ENCODE data around the gene CERKL.

Gene CERKL

GRCh38 chr2:181649436-181649979, 7.4 kb downstream of the CERKL start:
- Histone ChIP-seq H3K36me3 (ENCODE audit: control insufficient read depth in 2 of 2, insufficient read depth in 2 of 2, low read length in 2 of 2) (no peaks in the 10 kb centered on the region), H3K27ac (ENCODE audit: low read length) (no peak overlapping the region), H3K9me3 (ENCODE audit: control insufficient read depth in 2 of 2, low read length in 2 of 2) (no peaks in the 10 kb centered on the region), H3K4me1 (ENCODE audit: control insufficient read depth, insufficient read depth, low read length) (no peaks in the 10 kb centered on the region), H3K4me3 (ENCODE audit: low read length in 2 of 2) (no peak overlapping the region), H3K27me3 (ENCODE audit: control insufficient read depth in 1 of 2, insufficient read depth in 2 of 2, low read length in 2 of 2) (no peaks in the 10 kb centered on the region), H3K9ac (ENCODE audit: low read length in 2 of 2) (no peak overlapping the region)

DNA sequence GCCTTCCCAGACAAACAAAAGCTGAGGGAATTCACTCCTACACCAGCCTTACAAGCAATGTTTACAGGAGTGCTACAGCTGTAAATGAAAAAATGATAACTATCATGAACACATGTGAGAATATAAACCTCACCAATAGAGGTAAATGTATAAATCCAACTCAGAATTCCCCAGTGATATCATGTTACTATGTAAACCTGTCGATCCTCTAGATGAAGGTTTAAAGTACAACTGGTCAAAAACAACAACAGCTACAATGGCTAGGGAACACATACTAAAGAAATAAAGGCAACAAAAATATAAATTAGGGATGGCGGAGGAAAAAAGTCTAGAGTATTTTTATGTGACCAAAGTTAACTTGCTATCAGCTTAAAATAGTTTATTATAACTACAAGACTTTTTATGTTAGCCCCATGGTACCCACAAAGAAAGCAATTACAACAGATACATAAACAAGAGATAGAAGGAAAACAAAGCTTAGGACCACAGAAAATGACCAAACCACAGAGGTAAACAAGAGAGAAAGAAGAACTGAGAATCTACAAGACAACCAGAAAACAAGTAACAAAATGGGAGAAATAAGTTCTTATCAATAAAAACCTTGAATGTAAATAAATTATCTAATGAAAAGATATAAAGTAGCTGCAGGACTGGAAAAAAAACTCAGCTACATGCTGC, 8.3 kb downstream of the CERKL start:
- Histone ChIP-seq H3K27ac (ENCODE audit: low read length) (no peak overlapping the region), H3K9me3 (ENCODE audit: control insufficient read depth in 2 of 2, low read length in 2 of 2) (no peaks in the 10 kb centered on the region), H3K4me3 (ENCODE audit: low read length in 2 of 2) (no peak overlapping the region), H3K36me3 (ENCODE audit: control insufficient read depth in 2 of 2, insufficient read depth in 2 of 2, low read length in 2 of 2) (no peaks in the 10 kb centered on the region), H3K27me3 (ENCODE audit: control insufficient read depth in 1 of 2, insufficient read depth in 2 of 2, low read length in 2 of 2) (no peaks in the 10 kb centered on the region), H3K4me1 (ENCODE audit: control insufficient read depth, insufficient read depth, low read length) (no peaks in the 10 kb centered on the region), H3K9ac (ENCODE audit: low read length in 2 of 2) (no peak overlapping the region)

- no peak overlapping the region for H3K4me3 ChIP-seq (ENCODE audit: low read length in 2 of 2)
- no peak overlapping the region for H3K9ac ChIP-seq (ENCODE audit: low read length in 2 of 2)
- H3K9me3 ChIP-seq (ENCODE audit: control insufficient read depth in 2 of 2, low read length in 2 of 2): no peaks in the 10 kb centered on the region
- H3K36me3 ChIP-seq (ENCODE audit: control insufficient read depth in 2 of 2, insufficient read depth in 2 of 2, low read length in 2 of 2): no peaks in the 10 kb centered on the region
- H3K4me1 ChIP-seq (ENCODE audit: control insufficient read depth, insufficient read depth, low read length): no peaks in the 10 kb centered on the region
- no peak overlapping the region for H3K27ac ChIP-seq (ENCODE audit: low read length)
- no peaks in the 10 kb centered on the region for H3K27me3 ChIP-seq (ENCODE audit: control insufficient read depth in 1 of 2, insufficient read depth in 2 of 2, low read length in 2 of 2)
Measured at GRCh38 chr2:181646415-181646987, 10.4 kb downstream of the CERKL start.

DNA sequence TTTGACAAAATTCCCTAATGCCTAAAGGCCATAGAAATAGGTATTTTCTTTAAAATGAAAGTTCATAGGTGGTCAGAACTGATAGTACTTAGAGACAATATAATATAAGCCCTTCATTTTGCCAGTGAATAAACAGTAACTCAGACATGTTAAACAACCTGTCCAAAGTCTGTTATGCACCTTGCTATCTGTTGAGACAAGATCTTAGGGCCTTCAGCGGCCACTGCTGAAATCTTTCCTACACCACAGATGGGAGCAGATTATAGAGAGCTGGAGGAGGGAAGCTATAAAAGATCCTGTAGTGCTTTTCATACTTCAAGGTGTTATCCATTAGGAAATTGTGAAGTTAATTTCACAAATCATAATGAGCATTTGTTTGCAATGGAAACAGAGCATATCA, 13.8 kb downstream of the CERKL start:
- Histone ChIP-seq H3K4me3 (ENCODE audit: low read length in 2 of 2) (no peak overlapping the region), H3K27me3 (ENCODE audit: control insufficient read depth in 1 of 2, insufficient read depth in 2 of 2, low read length in 2 of 2) (no peaks in the 10 kb centered on the region), H3K4me1 (ENCODE audit: control insufficient read depth, insufficient read depth, low read length) (no peaks in the 10 kb centered on the region), H3K27ac (ENCODE audit: low read length) (no peak overlapping the region), H3K9me3 (ENCODE audit: control insufficient read depth in 2 of 2, low read length in 2 of 2) (no peaks in the 10 kb centered on the region), H3K36me3 (ENCODE audit: control insufficient read depth in 2 of 2, insufficient read depth in 2 of 2, low read length in 2 of 2) (no peaks in the 10 kb centered on the region), H3K9ac (ENCODE audit: low read length in 2 of 2) (no peak overlapping the region)

GRCh38 chr2:181642086-181642485, 14.8 kb downstream of the CERKL start:
- Histone ChIP-seq H3K4me3 (ENCODE audit: low read length in 2 of 2) (no peak overlapping the region), H3K9ac (ENCODE audit: low read length in 2 of 2) (no peak overlapping the region), H3K27me3 (ENCODE audit: control insufficient read depth in 1 of 2, insufficient read depth in 2 of 2, low read length in 2 of 2) (no peaks in the 10 kb centered on the region), H3K4me1 (ENCODE audit: control insufficient read depth, insufficient read depth, low read length) (no peaks in the 10 kb centered on the region), H3K27ac (ENCODE audit: low read length) (no peak overlapping the region), H3K9me3 (ENCODE audit: control insufficient read depth in 2 of 2, low read length in 2 of 2) (no peaks in the 10 kb centered on the region), H3K36me3 (ENCODE audit: control insufficient read depth in 2 of 2, insufficient read depth in 2 of 2, low read length in 2 of 2) (no peaks in the 10 kb centered on the region)

DNA sequence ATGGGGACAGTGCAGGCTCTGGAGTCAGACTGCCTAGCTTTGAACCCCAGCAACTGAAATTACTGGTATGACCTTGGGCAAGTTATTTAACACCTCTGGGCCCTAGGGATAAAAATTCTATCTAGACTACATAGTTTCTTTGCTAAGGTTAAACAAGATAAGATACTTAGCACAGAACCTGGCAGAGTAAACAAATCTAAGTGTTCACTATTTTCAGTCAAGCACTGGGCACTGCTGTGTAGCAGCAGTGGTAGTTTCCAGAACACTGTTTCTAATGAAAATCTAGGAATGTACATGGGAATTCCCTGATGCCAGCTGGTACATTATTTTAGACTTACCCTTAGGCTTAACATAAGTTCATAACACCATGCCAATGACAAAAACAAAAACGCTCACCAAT, 17.2 kb downstream of the CERKL start:
- no peaks in the 10 kb centered on the region for H3K36me3 ChIP-seq (ENCODE audit: control insufficient read depth in 2 of 2, insufficient read depth in 2 of 2, low read length in 2 of 2)
- no peak overlapping the region for H3K27ac ChIP-seq (ENCODE audit: low read length)
- H3K9me3 ChIP-seq (ENCODE audit: control insufficient read depth in 2 of 2, low read length in 2 of 2): no peaks in the 10 kb centered on the region
- H3K27me3 ChIP-seq (ENCODE audit: control insufficient read depth in 1 of 2, insufficient read depth in 2 of 2, low read length in 2 of 2): no peaks in the 10 kb centered on the region
- H3K9ac ChIP-seq (ENCODE audit: low read length in 2 of 2): no peak overlapping the region
- no peak overlapping the region for H3K4me3 ChIP-seq (ENCODE audit: low read length in 2 of 2)
- H3K4me1 ChIP-seq (ENCODE audit: control insufficient read depth, insufficient read depth, low read length): no peaks in the 10 kb centered on the region

DNA sequence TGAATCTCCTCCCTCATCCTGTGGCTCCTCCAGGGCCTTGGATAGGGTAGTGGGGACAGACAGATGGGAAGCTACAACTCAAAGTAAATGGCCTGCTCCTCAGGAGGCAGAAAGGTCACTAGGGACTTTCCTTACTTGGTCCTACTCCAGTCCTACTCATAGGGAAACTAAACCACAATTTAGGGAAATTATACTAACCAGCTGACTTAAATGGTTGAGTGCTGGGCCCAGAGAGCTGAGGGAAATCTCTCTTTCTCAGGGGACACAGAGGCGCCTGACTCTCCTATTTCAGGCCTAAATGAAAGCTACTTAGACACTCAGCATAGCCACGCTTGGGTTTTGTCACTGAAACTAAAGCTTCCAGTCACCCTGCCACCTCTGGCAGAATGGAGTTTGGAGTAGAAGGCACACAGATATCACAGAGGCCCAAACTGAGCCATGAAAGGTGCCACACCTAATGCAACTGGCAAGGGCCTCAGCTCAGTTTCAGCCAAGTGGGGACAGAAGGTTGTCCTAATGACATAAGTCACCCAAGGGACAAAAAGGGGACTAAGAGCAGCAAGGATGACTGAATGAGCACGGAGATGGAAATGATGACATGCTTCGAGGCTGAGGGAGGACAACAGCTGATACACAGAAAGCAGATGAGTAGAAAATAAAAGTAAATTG, 24.0 kb downstream of the CERKL start:
- H3K9me3 ChIP-seq (ENCODE audit: control insufficient read depth in 2 of 2, low read length in 2 of 2): no peaks in the 10 kb centered on the region
- H3K9ac ChIP-seq (ENCODE audit: low read length in 2 of 2): no peak overlapping the region
- H3K4me3 ChIP-seq (ENCODE audit: low read length in 2 of 2): no peak overlapping the region
- no peaks in the 10 kb centered on the region for H3K27me3 ChIP-seq (ENCODE audit: control insufficient read depth in 1 of 2, insufficient read depth in 2 of 2, low read length in 2 of 2)
- no peaks in the 10 kb centered on the region for H3K36me3 ChIP-seq (ENCODE audit: control insufficient read depth in 2 of 2, insufficient read depth in 2 of 2, low read length in 2 of 2)
- no peaks in the 10 kb centered on the region for H3K4me1 ChIP-seq (ENCODE audit: control insufficient read depth, insufficient read depth, low read length)
- H3K27ac ChIP-seq (ENCODE audit: low read length): no peak overlapping the region

GRCh38 chr2:181628590-181629585, 28.0 kb downstream of the CERKL start:
- Histone ChIP-seq H3K36me3 (ENCODE audit: control insufficient read depth in 2 of 2, insufficient read depth in 2 of 2, low read length in 2 of 2) (no peaks in the 10 kb centered on the region), H3K27me3 (ENCODE audit: control insufficient read depth in 1 of 2, insufficient read depth in 2 of 2, low read length in 2 of 2) (no peaks in the 10 kb centered on the region), H3K4me3 (ENCODE audit: low read length in 2 of 2) (no peak overlapping the region), H3K27ac (ENCODE audit: low read length) (no peak overlapping the region), H3K4me1 (ENCODE audit: control insufficient read depth, insufficient read depth, low read length) (no peaks in the 10 kb centered on the region), H3K9ac (ENCODE audit: low read length in 2 of 2) (no peak overlapping the region), H3K9me3 (ENCODE audit: control insufficient read depth in 2 of 2, low read length in 2 of 2) (no peaks in the 10 kb centered on the region)

DNA sequence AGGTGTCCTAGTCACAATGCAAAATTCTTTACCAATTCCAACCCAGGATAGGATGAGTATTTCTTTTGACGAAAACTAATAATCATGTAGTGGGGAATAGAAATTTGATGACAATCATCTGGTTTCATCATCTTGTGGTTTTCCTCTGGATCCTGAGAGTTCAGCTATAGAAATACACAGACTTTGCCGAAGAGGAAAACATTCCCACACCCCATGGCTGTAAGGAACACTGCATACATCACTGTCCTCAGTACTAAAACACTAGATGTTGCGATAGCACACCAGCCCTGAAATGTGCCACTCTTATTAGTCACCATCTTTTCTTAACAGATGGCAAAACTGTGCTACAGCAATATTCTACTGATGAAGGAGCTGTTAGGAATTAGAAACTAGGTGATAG, 29.4 kb downstream of the CERKL start:
- no peak overlapping the region for H3K27ac ChIP-seq (ENCODE audit: low read length)
- no peak overlapping the region for H3K4me3 ChIP-seq (ENCODE audit: low read length in 2 of 2)
- no peaks in the 10 kb centered on the region for H3K4me1 ChIP-seq (ENCODE audit: control insufficient read depth, insufficient read depth, low read length)
- H3K36me3 ChIP-seq (ENCODE audit: control insufficient read depth in 2 of 2, insufficient read depth in 2 of 2, low read length in 2 of 2): no peaks in the 10 kb centered on the region
- no peaks in the 10 kb centered on the region for H3K27me3 ChIP-seq (ENCODE audit: control insufficient read depth in 1 of 2, insufficient read depth in 2 of 2, low read length in 2 of 2)
- no peak overlapping the region for H3K9ac ChIP-seq (ENCODE audit: low read length in 2 of 2)
- no peaks in the 10 kb centered on the region for H3K9me3 ChIP-seq (ENCODE audit: control insufficient read depth in 2 of 2, low read length in 2 of 2)

DNA sequence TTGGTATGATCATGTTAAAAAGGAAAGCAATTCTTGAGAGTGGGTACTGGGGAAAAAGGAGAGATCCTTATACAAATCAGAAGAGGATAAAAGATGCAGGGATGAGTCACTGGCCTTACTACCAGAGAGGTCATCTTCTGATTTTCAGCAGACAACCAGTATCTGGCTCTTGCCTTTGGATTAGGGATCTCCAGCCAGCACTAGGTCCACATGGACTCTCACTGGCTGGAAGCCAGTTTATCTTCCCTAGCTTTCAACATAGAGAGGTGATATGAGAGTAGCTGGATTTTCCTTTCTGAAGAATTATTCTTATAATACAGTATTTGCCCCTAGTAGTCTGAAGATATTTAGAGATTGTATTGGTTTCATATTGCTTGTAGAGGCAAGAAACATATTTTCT, 30.2 kb downstream of the CERKL start:
- H3K9me3 ChIP-seq (ENCODE audit: control insufficient read depth in 2 of 2, low read length in 2 of 2): no peaks in the 10 kb centered on the region
- no peak overlapping the region for H3K9ac ChIP-seq (ENCODE audit: low read length in 2 of 2)
- H3K36me3 ChIP-seq (ENCODE audit: control insufficient read depth in 2 of 2, insufficient read depth in 2 of 2, low read length in 2 of 2): no peaks in the 10 kb centered on the region
- no peak overlapping the region for H3K4me3 ChIP-seq (ENCODE audit: low read length in 2 of 2)
- H3K4me1 ChIP-seq (ENCODE audit: control insufficient read depth, insufficient read depth, low read length): no peaks in the 10 kb centered on the region
- no peaks in the 10 kb centered on the region for H3K27me3 ChIP-seq (ENCODE audit: control insufficient read depth in 1 of 2, insufficient read depth in 2 of 2, low read length in 2 of 2)
- H3K27ac ChIP-seq (ENCODE audit: low read length): no peak overlapping the region
